ENCODE measurements around the gene CFAP65. TPM values are rescaled to one million over a fixed set of nuclear protein-coding genes. Genes with fewer than 3 reads are reported as not detected.

Gene CFAP65
- total and polyA plus RNA-seq, 9 of the 15 experiments (the other 6 are each of a cell fraction or from before 2014, with no cell fraction given), result not detected

DNA sequence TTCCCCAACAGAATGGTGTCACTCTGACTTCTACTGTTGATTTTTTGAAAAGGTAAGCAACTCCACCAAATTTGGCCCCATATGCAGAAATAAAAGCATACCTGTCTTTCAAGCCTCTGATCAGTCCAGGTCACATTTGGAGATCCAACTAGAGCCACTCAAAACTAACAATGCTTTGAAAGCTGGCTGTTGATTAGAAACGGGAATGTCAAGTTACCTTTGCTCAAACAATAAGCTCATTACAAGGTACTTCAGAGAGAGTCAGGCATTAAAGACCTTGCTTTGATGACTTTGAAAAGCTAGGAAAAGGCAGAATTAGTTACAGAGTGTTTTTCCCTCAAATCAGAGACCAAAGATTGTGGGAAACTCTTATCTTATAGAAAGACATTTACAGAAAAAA lies 24.2 kb upstream of the CFAP65 start:
- 0% methylated on average over 1 of the region's 1 CpG for WGBS (ENCODE audit: insufficient coverage, low coverage, missing lambda C conversion rate)
- no peaks in the 10 kb centered on the region for H3K9me1 ChIP-seq (ENCODE audit: control insufficient read depth, insufficient read depth, low read length)
- H3K4me3 ChIP-seq, result no peak overlapping the region
- no peak overlapping the region for H3K4me2 ChIP-seq (ENCODE audit: insufficient read depth, low read length)
- intact Hi-C loops (cut with micrococcal nuclease), result no loop called here
- no peaks in the 10 kb centered on the region for H3K9me3 ChIP-seq (replicated peaks; ENCODE audit: control insufficient read depth, insufficient read depth, low read depth, low read length)
- CTCF ChIA-PET (ENCODE audit: low intra/inter-chr PET ratio), result no interaction called here
- H3K36me3 ChIP-seq (ENCODE audit: control insufficient read depth, insufficient read depth, low read length), result no peaks in the 10 kb centered on the region
- H4K20me1 ChIP-seq (replicated peaks; ENCODE audit: control insufficient read depth, insufficient read depth, low read length), result no peaks in the 10 kb centered on the region
- ATAC-seq, result no peak
- H2AFZ ChIP-seq (ENCODE audit: low read depth, low read length), result no peak overlapping the region
- H3K27ac ChIP-seq (ENCODE audit: extremely low read depth, low read depth, low read length), result no peak overlapping the region
- no peaks in the 10 kb centered on the region for H3K4me1 ChIP-seq (replicated peaks in 1 of 2; ENCODE audit: control insufficient read depth in 2 of 2, insufficient read depth in 2 of 2, low read length in 2 of 2)
- FAIRE-seq, result no peak
- DNase-seq (ENCODE audit: extremely low read depth in 1 of 4, low spot score in 3 of 4), result no peak
- POLR2A ChIA-PET, result no interaction called here
- H3K27me3 ChIP-seq (ENCODE audit: control insufficient read depth in 2 of 2, insufficient read depth in 2 of 2, low read length in 2 of 2), result peaks cover 2 to 8% of the 10 kb centered on the region in 2 experiments; a peak in 2 of 5 replicates
- H3K79me2 ChIP-seq (ENCODE audit: control insufficient read depth, insufficient read depth, low read length), result no peaks in the 10 kb centered on the region
- H3K9ac ChIP-seq (ENCODE audit: insufficient read depth in 1 of 2, low read depth in 2 of 2, low read length in 2 of 2), result no peak overlapping the region
- BruUV-seq (replicated peaks), result no TSS peak
- in situ Hi-C loops (cut with MboI), result no loop called here
- TF ChIP-seq, protein P1, sequence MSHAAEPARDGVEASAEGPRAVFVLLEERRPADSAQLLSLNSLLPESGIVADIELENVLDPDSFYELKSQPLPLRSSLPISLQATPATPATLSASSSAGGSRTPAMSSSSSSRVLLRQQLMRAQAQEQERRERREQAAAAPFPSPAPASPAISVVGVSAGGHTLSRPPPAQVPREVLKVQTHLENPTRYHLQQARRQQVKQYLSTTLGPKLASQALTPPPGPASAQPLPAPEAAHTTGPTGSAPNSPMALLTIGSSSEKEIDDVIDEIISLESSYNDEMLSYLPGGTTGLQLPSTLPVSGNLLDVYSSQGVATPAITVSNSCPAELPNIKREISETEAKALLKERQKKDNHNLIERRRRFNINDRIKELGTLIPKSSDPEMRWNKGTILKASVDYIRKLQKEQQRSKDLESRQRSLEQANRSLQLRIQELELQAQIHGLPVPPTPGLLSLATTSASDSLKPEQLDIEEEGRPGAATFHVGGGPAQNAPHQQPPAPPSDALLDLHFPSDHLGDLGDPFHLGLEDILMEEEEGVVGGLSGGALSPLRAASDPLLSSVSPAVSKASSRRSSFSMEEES (CRISPR knock-in tag; IDR thresholded peaks at IDR 0.05), result no peak
- no peak for TF ChIP-seq ZC3H11A (IDR thresholded peaks at IDR 0.05; ENCODE audit: low read depth, low read length)
- TF ChIP-seq ZNF347 (CRISPR knock-in tag; IDR thresholded peaks at IDR 0.05; ENCODE audit: low read depth), result no peak
- no peak for TF ChIP-seq POLR2H (tag; IDR thresholded peaks at IDR 0.05; ENCODE audit: low read depth)
- no peak for TF ChIP-seq NFE2L1 (tag; IDR thresholded peaks at IDR 0.05; ENCODE audit: borderline replicate concordance, low read depth)
- TF ChIP-seq CBFA2T3 (IDR thresholded peaks at IDR 0.05), result no peak
- no peak for TF ChIP-seq ARNT (IDR thresholded peaks at IDR 0.05)
- TF ChIP-seq SMARCA5 (IDR thresholded peaks at IDR 0.05), result no peak
- TF ChIP-seq STAG1 (CRISPR knock-in tag; IDR thresholded peaks at IDR 0.05; ENCODE audit: borderline replicate concordance), result no peak
- TF ChIP-seq ZNF408 (CRISPR knock-in tag; IDR thresholded peaks at IDR 0.05; ENCODE audit: low read depth), result no peak
- TF ChIP-seq HNRNPLL (IDR thresholded peaks at IDR 0.05; ENCODE audit: low read depth, low read length, poor library complexity, severe bottlenecking), result no peak
- TF ChIP-seq LCOR (CRISPR knock-in tag; IDR thresholded peaks at IDR 0.05), result no peak
- TF ChIP-seq, protein P2, sequence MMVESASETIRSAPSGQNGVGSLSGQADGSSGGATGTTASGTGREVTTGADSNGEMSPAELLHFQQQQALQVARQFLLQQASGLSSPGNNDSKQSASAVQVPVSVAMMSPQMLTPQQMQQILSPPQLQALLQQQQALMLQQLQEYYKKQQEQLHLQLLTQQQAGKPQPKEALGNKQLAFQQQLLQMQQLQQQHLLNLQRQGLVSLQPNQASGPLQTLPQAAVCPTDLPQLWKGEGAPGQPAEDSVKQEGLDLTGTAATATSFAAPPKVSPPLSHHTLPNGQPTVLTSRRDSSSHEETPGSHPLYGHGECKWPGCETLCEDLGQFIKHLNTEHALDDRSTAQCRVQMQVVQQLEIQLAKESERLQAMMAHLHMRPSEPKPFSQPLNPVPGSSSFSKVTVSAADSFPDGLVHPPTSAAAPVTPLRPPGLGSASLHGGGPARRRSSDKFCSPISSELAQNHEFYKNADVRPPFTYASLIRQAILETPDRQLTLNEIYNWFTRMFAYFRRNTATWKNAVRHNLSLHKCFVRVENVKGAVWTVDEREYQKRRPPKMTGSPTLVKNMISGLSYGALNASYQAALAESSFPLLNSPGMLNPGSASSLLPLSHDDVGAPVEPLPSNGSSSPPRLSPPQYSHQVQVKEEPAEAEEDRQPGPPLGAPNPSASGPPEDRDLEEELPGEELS (CRISPR knock-in tag; IDR thresholded peaks at IDR 0.05; ENCODE audit: borderline replicate concordance), result no peak

Measured in K562 (cell line).